Measurements from ENCODE around the gene MPPE1. TPM values are rescaled to one million over a fixed set of nuclear protein-coding genes. Genes with fewer than 3 reads are reported as not detected.

MPPE1 gene
- total RNA-seq, 2 experiments from 2014 or later: 26.5 to 40.1 TPM

DNA sequence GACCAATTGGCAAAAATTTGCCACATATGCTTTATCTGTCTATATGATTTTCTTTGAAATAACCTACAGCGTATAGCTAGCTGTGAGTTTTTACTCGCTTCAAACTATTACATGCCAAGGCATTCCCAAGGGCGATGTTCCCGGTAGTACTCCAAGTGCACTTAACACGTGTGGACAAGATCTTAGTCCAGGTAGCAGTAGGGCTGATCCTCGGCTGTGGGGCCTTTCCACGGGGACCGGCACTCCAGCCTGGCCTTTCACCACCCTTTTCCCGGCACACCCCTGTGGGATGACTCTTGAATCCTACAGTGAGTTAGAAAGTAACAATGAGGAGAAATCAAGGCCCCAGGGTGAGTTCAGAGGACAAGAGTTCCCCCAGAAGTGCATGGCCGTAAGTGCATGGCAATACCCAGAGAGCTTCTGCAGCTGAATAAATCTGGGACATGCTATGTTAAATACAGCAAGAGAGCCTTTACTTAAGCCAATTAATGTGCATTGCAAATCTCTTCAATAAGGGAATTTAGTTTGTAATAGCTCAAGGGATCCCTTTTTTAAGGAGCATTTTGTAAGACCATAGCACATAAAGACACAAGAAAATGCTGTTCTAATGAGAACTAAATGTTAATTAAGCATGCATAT, 30.5 kb downstream of the MPPE1 start:
- DNase-seq (ENCODE audit: low spot score): no peak
- BruUV-seq (replicated peaks): no TSS peak
- H3K36me3 ChIP-seq (ENCODE audit: insufficient read depth, low read length): no peaks in the 10 kb centered on the region
- POLR2A ChIA-PET: no interaction called here
- H3K4me2 ChIP-seq (ENCODE audit: low read length): no peak overlapping the region
- no peaks in the 10 kb centered on the region for H3K9me3 ChIP-seq (ENCODE audit: low read length)
- H3K27ac ChIP-seq (ENCODE audit: low read depth, low read length, poor library complexity, severe bottlenecking): no peak overlapping the region
- peaks cover 11% of the 10 kb centered on the region for H3K4me1 ChIP-seq (ENCODE audit: insufficient read depth, low read length, poor library complexity, severe bottlenecking)
- no peaks in the 10 kb centered on the region for H4K20me1 ChIP-seq (ENCODE audit: insufficient read depth, low read length)
- H3K9me2 ChIP-seq (ENCODE audit: insufficient read depth, low read length): no peaks in the 10 kb centered on the region
- CTCF ChIA-PET (ENCODE audit: unreplicated experiment): interaction anchor here (0.5 kb wide), 1 partner anchor 150 kb away, joined by 3 read pairs; no protein-coding TSS in a partner anchor
- no peak overlapping the region for H2AFZ ChIP-seq (ENCODE audit: low read length)
- TF ChIP-seq, protein P1, sequence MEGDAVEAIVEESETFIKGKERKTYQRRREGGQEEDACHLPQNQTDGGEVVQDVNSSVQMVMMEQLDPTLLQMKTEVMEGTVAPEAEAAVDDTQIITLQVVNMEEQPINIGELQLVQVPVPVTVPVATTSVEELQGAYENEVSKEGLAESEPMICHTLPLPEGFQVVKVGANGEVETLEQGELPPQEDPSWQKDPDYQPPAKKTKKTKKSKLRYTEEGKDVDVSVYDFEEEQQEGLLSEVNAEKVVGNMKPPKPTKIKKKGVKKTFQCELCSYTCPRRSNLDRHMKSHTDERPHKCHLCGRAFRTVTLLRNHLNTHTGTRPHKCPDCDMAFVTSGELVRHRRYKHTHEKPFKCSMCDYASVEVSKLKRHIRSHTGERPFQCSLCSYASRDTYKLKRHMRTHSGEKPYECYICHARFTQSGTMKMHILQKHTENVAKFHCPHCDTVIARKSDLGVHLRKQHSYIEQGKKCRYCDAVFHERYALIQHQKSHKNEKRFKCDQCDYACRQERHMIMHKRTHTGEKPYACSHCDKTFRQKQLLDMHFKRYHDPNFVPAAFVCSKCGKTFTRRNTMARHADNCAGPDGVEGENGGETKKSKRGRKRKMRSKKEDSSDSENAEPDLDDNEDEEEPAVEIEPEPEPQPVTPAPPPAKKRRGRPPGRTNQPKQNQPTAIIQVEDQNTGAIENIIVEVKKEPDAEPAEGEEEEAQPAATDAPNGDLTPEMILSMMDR (conservative IDR thresholded peaks at IDR 0.05; ENCODE audit: low read length): no peak
- no peak for TF ChIP-seq EZH2phosphoT487 (IDR thresholded peaks at IDR 0.05; ENCODE audit: borderline replicate concordance, low read depth, low read length)
- no peaks in the 10 kb centered on the region for H3K79me2 ChIP-seq (ENCODE audit: insufficient read depth, low read depth, low read length)
- intact Hi-C loops (cut with micrococcal nuclease; ENCODE audit: unreplicated experiment): no loop called here
- no peak overlapping the region for H3K4me3 ChIP-seq (ENCODE audit: low read depth, low read length, poor library complexity, severe bottlenecking)

DNA sequence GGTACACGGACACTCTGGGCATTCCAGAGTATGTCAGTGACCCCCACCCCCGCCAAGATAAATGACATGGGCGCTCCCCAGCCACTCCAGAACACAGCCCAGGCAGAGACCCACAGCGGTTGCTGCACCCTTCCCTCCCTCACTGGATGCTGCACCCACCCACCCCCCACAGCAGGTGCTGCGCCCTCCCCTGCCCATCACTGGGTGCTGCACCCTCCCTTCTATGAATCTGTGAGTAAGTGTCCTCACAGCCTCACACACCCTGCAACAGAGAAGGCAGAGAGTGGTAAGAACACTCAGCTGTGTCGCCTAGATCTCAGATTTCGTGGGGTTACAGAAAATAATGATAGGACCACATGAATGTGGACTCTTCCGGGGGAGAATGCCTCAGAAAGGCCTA, 33.4 kb downstream of the MPPE1 start:
- Histone ChIP-seq H3K4me2 (ENCODE audit: low read length) (no peak overlapping the region), H4K20me1 (ENCODE audit: insufficient read depth, low read length) (no peaks in the 10 kb centered on the region), H3K36me3 (ENCODE audit: insufficient read depth, low read length) (no peaks in the 10 kb centered on the region), H2AFZ (ENCODE audit: low read length) (no peak overlapping the region), H3K27ac (ENCODE audit: low read depth, low read length, poor library complexity, severe bottlenecking) (no peak overlapping the region), H3K4me1 (ENCODE audit: insufficient read depth, low read length, poor library complexity, severe bottlenecking) (no peaks in the 10 kb centered on the region), H3K9me3 (ENCODE audit: low read length) (no peaks in the 10 kb centered on the region), H3K4me3 (ENCODE audit: low read depth, low read length, poor library complexity, severe bottlenecking) (no peak overlapping the region), H3K79me2 (ENCODE audit: insufficient read depth, low read depth, low read length) (no peaks in the 10 kb centered on the region), H3K9me2 (ENCODE audit: insufficient read depth, low read length) (no peaks in the 10 kb centered on the region)
- no peak for DNase-seq (ENCODE audit: low spot score)
- ChIA-PET POLR2A (interaction anchor here (0.6 kb wide), 1 partner anchor 191 kb away, joined by 10 read pairs; no protein-coding TSS in a partner anchor), CTCF (ENCODE audit: unreplicated experiment) (no interaction called here)
- BruUV-seq (replicated peaks): no TSS peak
- intact Hi-C loops (cut with micrococcal nuclease; ENCODE audit: unreplicated experiment): no loop called here
- no peak for TF ChIP-seq EZH2phosphoT487 (IDR thresholded peaks at IDR 0.05; ENCODE audit: borderline replicate concordance, low read depth, low read length)
- TF ChIP-seq, protein P1 (conservative IDR thresholded peaks at IDR 0.05; ENCODE audit: low read length): no peak

DNA sequence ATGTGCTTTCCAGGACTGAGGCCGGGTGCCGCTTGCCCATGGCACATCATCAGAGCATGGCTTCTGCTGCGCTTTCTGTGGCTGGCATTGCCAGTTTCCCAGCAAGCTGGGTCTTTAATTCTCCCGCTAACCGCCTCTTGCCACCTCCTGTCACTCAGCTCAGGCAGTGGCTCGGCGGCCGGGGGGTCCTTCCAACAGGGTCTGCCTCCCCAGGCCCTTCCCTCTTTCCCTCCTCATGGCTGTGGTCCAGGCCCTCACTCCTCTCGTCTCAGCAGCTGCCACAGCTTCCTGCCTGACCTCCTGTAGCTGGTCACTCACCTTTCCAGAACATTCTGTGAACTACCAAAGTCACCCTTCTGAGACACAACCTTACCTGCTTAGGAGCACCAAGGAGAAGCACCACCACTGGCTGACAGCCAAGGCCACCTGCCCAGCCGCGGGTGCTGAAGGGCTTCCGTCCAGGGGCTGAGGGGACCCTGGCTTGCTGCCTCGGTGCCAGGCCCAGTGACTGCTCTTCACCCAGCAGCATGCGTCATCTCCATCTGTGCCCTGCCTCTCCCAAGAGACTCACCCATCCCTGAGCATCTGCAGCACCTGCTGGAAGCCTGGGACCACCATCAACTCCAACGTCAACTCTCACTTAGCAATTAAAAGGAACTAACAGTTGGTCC, 34.3 kb downstream of the MPPE1 start:
- CTCF ChIA-PET (ENCODE audit: unreplicated experiment): no interaction called here

More for the DNA sequence above, 34.3 kb downstream of the MPPE1 start:
- no peak for TF ChIP-seq EZH2phosphoT487 (IDR thresholded peaks at IDR 0.05; ENCODE audit: borderline replicate concordance, low read depth, low read length)
- TF ChIP-seq, protein P1 (conservative IDR thresholded peaks at IDR 0.05; ENCODE audit: low read length): no peak
- BruUV-seq (replicated peaks): no TSS peak
- no peak for DNase-seq (ENCODE audit: low spot score)
- Histone ChIP-seq H3K9me2 (ENCODE audit: insufficient read depth, low read length) (no peaks in the 10 kb centered on the region), H4K20me1 (ENCODE audit: insufficient read depth, low read length) (no peaks in the 10 kb centered on the region), H3K4me1 (ENCODE audit: insufficient read depth, low read length, poor library complexity, severe bottlenecking) (peaks cover 6% of the 10 kb centered on the region), H3K27ac (ENCODE audit: low read depth, low read length, poor library complexity, severe bottlenecking) (no peak overlapping the region), H3K79me2 (ENCODE audit: insufficient read depth, low read depth, low read length) (no peaks in the 10 kb centered on the region), H3K4me2 (ENCODE audit: low read length) (no peak overlapping the region), H3K36me3 (ENCODE audit: insufficient read depth, low read length) (no peaks in the 10 kb centered on the region), H3K9me3 (ENCODE audit: low read length) (no peaks in the 10 kb centered on the region), H2AFZ (ENCODE audit: low read length) (no peak overlapping the region), H3K4me3 (ENCODE audit: low read depth, low read length, poor library complexity, severe bottlenecking) (no peak overlapping the region)
- intact Hi-C loops (cut with micrococcal nuclease; ENCODE audit: unreplicated experiment): loop anchor here (2.0 kb wide), 1 partner anchor 141 kb away; no protein-coding TSS in a partner anchor
- POLR2A ChIA-PET: interaction anchor here (0.6 kb wide), 1 partner anchor 138 kb away, joined by 4 read pairs; no protein-coding TSS in a partner anchor

Data from OCI-LY7 (cell line).